K562 (cell line): ENCODE measurements around the gene MYADM. TPM values are rescaled to one million over a fixed set of nuclear protein-coding genes. Genes with fewer than 3 reads are reported as not detected.

Experiments used
- ATF2 ChIP-seq: sonication (generic); formaldehyde crosslinking; IDR thresholded peaks from 2 replicates; pipeline ENCODE4 v1.8.1; 2022; ENCODE audit warnings: missing genetic modification reagents
- BMI1 ChIP-seq: fragments of 150-350 bp; IDR thresholded peaks from 2 replicates; pipeline ENCODE4 v1.6.1; 2014; ENCODE audit warnings: low read length
- CBX1 ChIP-seq: sonication (generic); IDR thresholded peaks from 2 replicates; pipeline ENCODE4 v1.6.1; 2016; ENCODE audit warnings: antibody characterized with exemption, low read depth, mild to moderate bottlenecking
- CBX2 ChIP-seq: fragments of 200-600 bp; sonication (generic); IDR thresholded peaks from one replicate; pipeline ENCODE4 v1.6.1; 2012; ENCODE audit warnings: mild to moderate bottlenecking, low read length, inconsistent platforms; ENCODE audit not compliant: insufficient read depth, poor library complexity, severe bottlenecking
- CBX8 ChIP-seq: fragments of 200-600 bp; sonication (generic); IDR thresholded peaks from 2 replicates; pipeline ENCODE4 v1.6.1; 2012; ENCODE audit warnings: borderline replicate concordance, mixed run types, low read depth, mild to moderate bottlenecking, moderate library complexity, mixed read lengths, low read length, control low read depth, inconsistent platforms; ENCODE audit not compliant: poor library complexity, severe bottlenecking; ENCODE audit errors: extremely low read depth
- FOXA1 ChIP-seq: fragments of 450-650 bp; IDR thresholded peaks from 2 replicates; pipeline ENCODE4 v1.6.1; 2016; ENCODE audit warnings: mild to moderate bottlenecking, borderline replicate concordance
- HMG20B ChIP-seq: fragments of 250-450 bp; sonication (Bioruptor Pico); IDR thresholded peaks from 2 replicates; pipeline ENCODE4 v1.5.0; 2021; ENCODE audit warnings: mild to moderate bottlenecking
- JUND ChIP-seq, 2 experiments: IDR thresholded peaks; 2 replicates in 1 of 2; 3 replicates in 1 of 2; pipeline ENCODE4 v1.6.1; 2011; ENCODE audit warnings: borderline replicate concordance in 2 of 2, low read depth in 2 of 2, low read length in 2 of 2, improper control_type of control experiment in 1 of 2, missing biosample characterization in 1 of 2, missing genetic modification characterization in 1 of 2, missing genetic modification reagents in 1 of 2
- MAX ChIP-seq: sonication (generic); formaldehyde crosslinking; IDR thresholded peaks from 2 replicates; pipeline ENCODE4 v1.9.0; 2022; ENCODE audit warnings: mild to moderate bottlenecking, missing genetic modification reagents
- MED1 ChIP-seq: sonication (generic); formaldehyde crosslinking; IDR thresholded peaks from 2 replicates; pipeline ENCODE4 v1.8.1; 2023; ENCODE audit warnings: missing genetic modification reagents, borderline replicate concordance
- MIER1 ChIP-seq: fragments of 450-650 bp; IDR thresholded peaks from 2 replicates; pipeline ENCODE4 v1.6.1; 2016; ENCODE audit warnings: antibody characterized with exemption, mild to moderate bottlenecking, low read depth
- NCOA1 ChIP-seq: fragments of 450-650 bp; IDR thresholded peaks from 2 replicates; pipeline ENCODE4 v1.6.1; 2016; ENCODE audit warnings: low read depth
- NCOA6 ChIP-seq: fragments of 450-650 bp; IDR thresholded peaks from 2 replicates; pipeline ENCODE4 v1.6.1; 2017; ENCODE audit warnings: mild to moderate bottlenecking
- NR2C1 ChIP-seq, 2 experiments: fragments of 450-650 bp; IDR thresholded peaks; 2 replicates each; pipeline ENCODE4 v1.6.1; 2017; ENCODE audit warnings: mild to moderate bottlenecking in 2 of 2, antibody characterized with exemption in 1 of 2, inconsistent platforms in 1 of 2, missing compliant biosample characterization in 1 of 2, missing genetic modification characterization in 1 of 2
- PHB ChIP-seq: fragments of 250-450 bp; sonication (Bioruptor Pico); IDR thresholded peaks from 2 replicates; pipeline ENCODE4 v1.5.0; 2021
- PML ChIP-seq: IDR thresholded peaks from 2 replicates; pipeline ENCODE4 v1.6.1; 2012; ENCODE audit warnings: low read length, inconsistent platforms
- RBFOX2 ChIP-seq: fragments of 200-400 bp; formaldehyde crosslinking; IDR thresholded peaks from 2 replicates; pipeline ENCODE4 v1.6.1; 2017; ENCODE audit warnings: low read depth, mild to moderate bottlenecking, low read length, moderate library complexity
- RBM39 ChIP-seq: fragments of 200-400 bp; formaldehyde crosslinking; optimal IDR thresholded peaks from 2 replicates; pipeline ENCODE3; 2018; ENCODE audit warnings: low read depth, low read length
- SMARCA5 ChIP-seq: fragments of 450-650 bp; IDR thresholded peaks from 2 replicates; pipeline ENCODE4 v1.6.1; 2016
- TOE1 ChIP-seq, 2 experiments: fragments of 450-650 bp in 1 of 2; sonication (generic) in 1 of 2; formaldehyde crosslinking in 1 of 2; IDR thresholded peaks; 2 replicates each; pipeline versions ENCODE4 v1.7.1 to v1.8.0; 2016 to 2022; ENCODE audit warnings: borderline replicate concordance in 2 of 2, mild to moderate bottlenecking in 2 of 2, antibody characterized with exemption in 1 of 2, inconsistent platforms in 1 of 2, low read depth in 1 of 2, missing genetic modification reagents in 1 of 2, moderate library complexity in 1 of 2
- ZNF589 ChIP-seq: fragments of 200-800 bp; sonication (Bioruptor generic); IDR thresholded peaks from 2 replicates; pipeline ENCODE4 v1.6.1; 2016; ENCODE audit warnings: low read depth, missing genetic modification characterization, missing compliant biosample characterization
- polyA plus RNA-seq, 8 experiments: library from polyadenylated mRNA; depleted of rRNA in 4 of 8; stranded (reverse) in 5 of 8; unstranded in 3 of 8; fragments of >200 nt; fragmentation: Nextera tagmentation in 2 of 8; fragmentation: Illumina TruSeq in 1 of 8; extraction: Ambion mirVana in 2 of 8; extraction: Trizol in 1 of 8; gene quantifications; 2 replicates each; pipeline versions ENCODE4 v1.2.1 to v1.2.3, GENCODE V29; 2011 to 2014; ENCODE audit warnings: inconsistent platforms in 1 of 8, missing spikeins in 1 of 8
- total RNA-seq, 7 experiments: library from RNA; depleted of rRNA in 6 of 7; stranded (reverse); fragments of >200 nt in 6 of 7; fragmentation: Illumina TruSeq in 2 of 7; extraction: Trizol in 2 of 7; gene quantifications; 2 replicates each; pipeline versions ENCODE4 v1.2.1 to v1.2.3, GENCODE V29; 2011 to 2021; ENCODE audit warnings: low replicate concordance in 1 of 7
- TF ChIP-seq, protein P1 (sequence below): fragments of 450-650 bp; IDR thresholded peaks from 2 replicates; pipeline ENCODE4 v1.6.1; 2018; ENCODE audit not compliant: partially characterized antibody

Gene MYADM
- total and polyA plus RNA-seq, 9 of the 15 experiments (the other 6 are each of a cell fraction or from before 2014, with no cell fraction given), result 4.5 to 70.3 (median 14.4) TPM

DNA sequence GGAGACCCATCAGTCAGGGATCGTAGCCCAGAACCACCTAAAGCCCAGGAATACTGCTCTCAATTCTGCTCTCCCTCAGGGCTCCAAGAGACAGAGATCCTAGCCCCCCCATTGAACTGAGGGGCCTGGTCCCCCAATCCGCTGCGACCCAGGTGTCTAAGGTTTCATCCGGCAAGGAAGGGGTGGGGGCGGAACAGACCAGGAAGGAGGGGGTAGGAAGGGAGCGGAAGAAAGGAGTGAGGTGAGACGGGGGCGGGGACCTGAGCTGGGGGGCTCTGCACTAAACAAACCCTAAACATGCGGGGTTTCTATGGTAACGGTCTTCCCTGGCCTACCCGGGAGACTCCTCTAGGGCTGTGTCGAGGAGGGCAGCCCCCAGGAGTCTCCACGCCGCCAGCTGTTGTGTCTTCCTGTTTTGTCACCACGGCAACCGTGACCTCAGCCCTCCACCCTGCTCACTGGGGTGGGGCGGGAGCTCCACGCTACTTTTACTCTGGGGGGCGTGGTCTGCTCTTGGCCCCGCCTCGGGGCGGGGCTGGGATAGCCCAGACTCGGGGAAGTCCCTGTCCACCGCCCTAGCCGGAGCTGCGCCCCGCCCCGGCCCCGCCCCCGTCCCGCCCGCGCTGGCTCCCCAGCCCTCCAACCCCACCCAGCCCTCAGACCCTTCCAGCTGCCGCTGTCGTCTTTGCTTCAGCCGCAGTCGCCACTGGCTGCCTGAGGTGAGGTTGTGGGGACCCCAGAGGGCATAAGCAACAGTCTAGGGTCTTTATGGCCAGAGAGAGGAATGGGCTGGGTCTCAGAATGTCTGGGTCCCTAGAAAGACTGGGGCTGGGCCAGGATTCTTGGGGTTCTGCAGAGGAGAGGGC lies at the start of gene MYADM (continued):
- TF ChIP-seq TOE1 (IDR thresholded peaks at IDR 0.05; ENCODE audit: borderline replicate concordance) (peak; percentile 43; the same call in 1 of the 2 replicates), TOE1 (CRISPR knock-in tag; IDR thresholded peaks at IDR 0.05; ENCODE audit: borderline replicate concordance, low read depth) (no peak), MIER1 (no peak), JUND (IDR thresholded peaks at IDR 0.05; ENCODE audit: borderline replicate concordance, low read depth, low read length) (peak; percentile 60; the same call in 1 of the 2 replicates), JUND (tag; IDR thresholded peaks at IDR 0.05; ENCODE audit: borderline replicate concordance, low read depth, low read length) (peak; percentile 34; the same call in 1 of the 3 replicates), ATF2 (CRISPR knock-in tag) (no peak), CBX8 (no peak), ZNF589 (CRISPR knock-in tag) (no peak), NCOA1 (no peak), RBFOX2 (peak; percentile 54), NCOA6 (no peak), CBX1 (no peak), SMARCA5 (no peak), BMI1 (peak; percentile 47; the same call in 1 of the 2 replicates), NR2C1 (IDR thresholded peaks at IDR 0.05) (no peak), NR2C1 (tag; IDR thresholded peaks at IDR 0.05) (no peak), FOXA1 (no peak), MAX (no peak), PHB (no peak), CBX2 (no peak), HMG20B (no peak), RBM39 (no peak), PML (no peak; the same call in 1 of the 2 replicates), MED1 (CRISPR knock-in tag) (no peak)
- TF ChIP-seq, protein P1, sequence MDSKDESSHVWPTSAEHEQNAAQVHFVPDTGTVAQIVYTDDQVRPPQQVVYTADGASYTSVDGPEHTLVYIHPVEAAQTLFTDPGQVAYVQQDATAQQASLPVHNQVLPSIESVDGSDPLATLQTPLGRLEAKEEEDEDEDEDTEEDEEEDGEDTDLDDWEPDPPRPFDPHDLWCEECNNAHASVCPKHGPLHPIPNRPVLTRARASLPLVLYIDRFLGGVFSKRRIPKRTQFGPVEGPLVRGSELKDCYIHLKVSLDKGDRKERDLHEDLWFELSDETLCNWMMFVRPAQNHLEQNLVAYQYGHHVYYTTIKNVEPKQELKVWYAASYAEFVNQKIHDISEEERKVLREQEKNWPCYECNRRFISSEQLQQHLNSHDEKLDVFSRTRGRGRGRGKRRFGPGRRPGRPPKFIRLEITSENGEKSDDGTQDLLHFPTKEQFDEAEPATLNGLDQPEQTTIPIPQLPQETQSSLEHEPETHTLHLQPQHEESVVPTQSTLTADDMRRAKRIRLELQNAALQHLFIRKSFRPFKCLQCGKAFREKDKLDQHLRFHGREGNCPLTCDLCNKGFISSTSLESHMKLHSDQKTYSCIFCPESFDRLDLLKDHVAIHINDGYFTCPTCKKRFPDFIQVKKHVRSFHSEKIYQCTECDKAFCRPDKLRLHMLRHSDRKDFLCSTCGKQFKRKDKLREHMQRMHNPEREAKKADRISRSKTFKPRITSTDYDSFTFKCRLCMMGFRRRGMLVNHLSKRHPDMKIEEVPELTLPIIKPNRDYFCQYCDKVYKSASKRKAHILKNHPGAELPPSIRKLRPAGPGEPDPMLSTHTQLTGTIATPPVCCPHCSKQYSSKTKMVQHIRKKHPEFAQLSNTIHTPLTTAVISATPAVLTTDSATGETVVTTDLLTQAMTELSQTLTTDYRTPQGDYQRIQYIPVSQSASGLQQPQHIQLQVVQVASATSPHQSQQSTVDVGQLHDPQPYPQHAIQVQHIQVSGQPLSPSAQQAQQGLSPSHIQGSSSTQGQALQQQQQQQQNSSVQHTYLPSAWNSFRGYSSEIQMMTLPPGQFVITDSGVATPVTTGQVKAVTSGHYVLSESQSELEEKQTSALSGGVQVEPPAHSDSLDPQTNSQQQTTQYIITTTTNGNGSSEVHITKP, result peak; percentile 96
